HG03108 (cell line): ENCODE results near the gene BCL2A1.
A peak's percentile ranks its signal among the peaks of the same experiment; 100 is the strongest.
"Not testable (repeated sequence)": the region's sequence is repeated elsewhere in the genome, so short reads cannot be mapped to it uniquely, and the experiment has no call there.

Experiments used
- ATAC-seq: cut with Tn5 transposase; IDR thresholded peaks from one replicate; pipeline ENCODE4 v1.9.1; 2021; ENCODE audit warnings: moderate library complexity; ENCODE audit not compliant: unreplicated experiment

BCL2A1 gene

GRCh38 chr15:79989682-79990081, 18.7 kb upstream of the BCL2A1 start:
- no peak for ATAC-seq

- ATAC-seq = no peak
These were observed 18.2 kb upstream of the BCL2A1 start for GRCh38 chr15:79989183-79989582.

GRCh38 chr15:79988448-79989117, 17.6 kb upstream of the BCL2A1 start:
- no peak for ATAC-seq

GRCh38 chr15:79987969-79988368, 17.0 kb upstream of the BCL2A1 start:
- no peak for ATAC-seq

GRCh38 chr15:79987569-79987955, 16.6 kb upstream of the BCL2A1 start:
- ATAC-seq = no peak

GRCh38 chr15:79981831-79982455, 10.9 kb upstream of the BCL2A1 start:
- peak; percentile 39 for ATAC-seq

GRCh38 chr15:79978655-79979514, 7.9 kb upstream of the BCL2A1 start:
- ATAC-seq = peak; percentile 60

- ATAC-seq = no peak
These were observed 7.3 kb upstream of the BCL2A1 start for GRCh38 chr15:79978260-79978654.

- ATAC-seq = peak; percentile 30
These were observed 6.5 kb upstream of the BCL2A1 start for GRCh38 chr15:79977431-79978054.

- no peak for ATAC-seq
These were observed 2.6 kb upstream of the BCL2A1 start for GRCh38 chr15:79973456-79974195.

- no peak for ATAC-seq
These were observed 1.9 kb upstream of the BCL2A1 start for GRCh38 chr15:79972863-79973262.

GRCh38 chr15:79970181-79970580, 815 bp downstream of the BCL2A1 start:
- ATAC-seq = no peak

- no peak for ATAC-seq
These were observed 1.9 kb downstream of the BCL2A1 start for GRCh38 chr15:79969146-79969545.

- ATAC-seq = no peak
These were observed 3.5 kb downstream of the BCL2A1 start for GRCh38 chr15:79967298-79968182.

- ATAC-seq = no peak
These were observed 4.2 kb downstream of the BCL2A1 start for GRCh38 chr15:79966634-79967297.

GRCh38 chr15:79965846-79966630, 5.0 kb downstream of the BCL2A1 start:
- no peak for ATAC-seq

GRCh38 chr15:79964232-79964805, 6.7 kb downstream of the BCL2A1 start:
- ATAC-seq = no peak

- not testable (repeated sequence) for ATAC-seq
These were observed 8.1 kb downstream of the BCL2A1 start for GRCh38 chr15:79962921-79963320.
